ENCODE results near the gene ENHO.

The ENHO gene

DNA sequence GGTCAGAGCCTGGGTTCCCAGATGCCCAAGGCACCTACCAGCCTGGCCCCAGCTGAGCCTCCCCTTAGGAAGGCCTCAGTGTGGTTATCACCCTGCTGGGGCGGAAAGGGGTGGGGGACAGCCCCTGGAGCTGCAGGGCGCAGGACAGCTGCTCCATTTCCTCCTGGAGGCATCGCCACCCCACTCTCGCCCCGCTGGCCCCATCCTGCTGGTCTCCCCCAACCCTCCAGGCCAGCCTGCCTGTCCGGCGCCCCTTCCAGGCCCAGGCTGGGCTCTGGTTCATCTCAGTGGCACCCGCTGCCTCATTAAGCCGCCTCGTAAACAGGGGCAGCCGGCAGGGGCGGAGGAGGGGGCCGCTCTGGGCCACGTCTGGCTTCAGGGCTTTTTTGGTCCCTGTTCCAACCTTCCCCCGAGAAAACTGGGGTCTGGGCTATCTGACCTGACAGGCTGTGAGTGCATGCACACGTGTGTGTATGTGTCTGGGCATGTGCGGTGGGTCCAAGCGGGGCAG lies 30.8 kb upstream of the ENHO start:
- TF ChIP-seq FOXP2 (optimal IDR thresholded peaks at IDR 0.05; ENCODE audit: borderline replicate concordance, extremely low read depth, extremely low read length, insufficient read depth) (no peak), SIN3A (IDR thresholded peaks at IDR 0.05; ENCODE audit: borderline replicate concordance, insufficient read depth, low read length) (no peak)

DNA sequence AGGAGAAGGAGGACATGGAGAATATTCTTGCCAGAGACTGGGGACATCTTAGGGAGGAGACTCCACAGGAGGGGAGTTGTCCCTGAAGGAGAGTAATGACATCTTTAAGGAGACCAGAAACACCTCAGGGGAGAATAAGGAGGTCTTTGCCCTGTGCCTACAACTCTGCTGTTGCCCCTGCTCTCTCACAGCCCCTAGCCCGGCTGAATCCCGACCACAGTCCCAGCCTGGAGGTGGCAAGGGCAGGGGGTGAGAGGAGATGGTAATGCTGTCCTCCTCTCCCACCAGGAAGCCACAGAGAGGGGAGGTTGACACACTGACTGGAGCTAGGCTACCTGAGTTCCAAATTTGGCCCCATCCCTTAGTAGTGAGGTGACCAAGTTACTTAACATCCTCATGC lies 30.2 kb upstream of the ENHO start:
- TF ChIP-seq REST (IDR thresholded peaks at IDR 0.05; ENCODE audit: insufficient read depth in 1 of 2, low read depth in 2 of 2, low read length in 2 of 2) (no peak), POLR2AphosphoS5 (IDR thresholded peaks at IDR 0.05; ENCODE audit: low read depth, low read length) (no peak), TAF1 (IDR thresholded peaks at IDR 0.05; ENCODE audit: borderline replicate concordance, insufficient read depth, low read length) (no peak), FOXP2 (optimal IDR thresholded peaks at IDR 0.05; ENCODE audit: borderline replicate concordance, extremely low read depth, extremely low read length, insufficient read depth) (no peak), SIN3A (IDR thresholded peaks at IDR 0.05; ENCODE audit: borderline replicate concordance, insufficient read depth, low read length) (no peak)

- no peak for TF ChIP-seq TAF1 (IDR thresholded peaks at IDR 0.05; ENCODE audit: borderline replicate concordance, insufficient read depth, low read length)
- no peak for TF ChIP-seq POLR2AphosphoS5 (IDR thresholded peaks at IDR 0.05; ENCODE audit: low read depth, low read length)
- no peak for TF ChIP-seq REST (IDR thresholded peaks at IDR 0.05; ENCODE audit: insufficient read depth in 1 of 2, low read depth in 2 of 2, low read length in 2 of 2)
- TF ChIP-seq FOXP2 (optimal IDR thresholded peaks at IDR 0.05; ENCODE audit: borderline replicate concordance, extremely low read depth, extremely low read length, insufficient read depth) = no peak
- no peak for TF ChIP-seq SIN3A (IDR thresholded peaks at IDR 0.05; ENCODE audit: borderline replicate concordance, insufficient read depth, low read length)
These were observed 29.8 kb upstream of the ENHO start for GRCh38 chr9:34552606-34552981.

- TF ChIP-seq FOXP2 (optimal IDR thresholded peaks at IDR 0.05; ENCODE audit: borderline replicate concordance, extremely low read depth, extremely low read length, insufficient read depth) = no peak
- no peak for TF ChIP-seq POLR2AphosphoS5 (IDR thresholded peaks at IDR 0.05; ENCODE audit: low read depth, low read length)
- no peak for TF ChIP-seq REST (IDR thresholded peaks at IDR 0.05; ENCODE audit: insufficient read depth in 1 of 2, low read depth in 2 of 2, low read length in 2 of 2)
- TF ChIP-seq TAF1 (IDR thresholded peaks at IDR 0.05; ENCODE audit: borderline replicate concordance, insufficient read depth, low read length) = no peak
- no peak for TF ChIP-seq SIN3A (IDR thresholded peaks at IDR 0.05; ENCODE audit: borderline replicate concordance, insufficient read depth, low read length)
These were observed 29.2 kb upstream of the ENHO start for GRCh38 chr9:34551751-34552605.

DNA sequence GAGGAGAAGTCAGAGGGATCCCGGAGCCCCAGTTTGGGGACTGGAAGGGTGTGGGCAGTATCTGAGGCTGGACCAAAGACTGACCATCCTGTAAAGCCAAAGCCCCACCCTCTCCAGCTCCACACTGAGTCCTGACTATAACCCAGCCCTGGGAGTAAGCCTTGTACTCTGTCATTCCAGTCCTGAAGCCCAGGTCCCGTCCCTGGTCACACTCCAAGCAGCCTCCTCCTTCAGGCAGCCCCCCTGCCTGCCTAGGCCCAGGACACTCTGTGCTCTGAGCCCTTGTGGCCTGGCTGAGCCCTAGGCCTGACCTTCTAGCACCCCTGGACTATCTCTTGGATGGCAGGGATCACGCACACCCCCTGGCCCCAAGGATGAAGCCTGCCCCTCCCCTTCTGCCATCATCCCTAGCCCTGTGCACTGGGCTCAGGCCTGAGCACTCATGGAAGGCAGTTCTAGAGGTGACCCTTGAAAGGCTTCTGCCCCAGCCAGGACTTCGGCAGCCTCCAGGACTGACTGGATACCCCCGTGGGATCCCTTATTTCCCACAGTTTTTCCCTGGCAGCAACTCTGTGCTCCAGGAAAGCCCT lies 28.0 kb upstream of the ENHO start:
- TF ChIP-seq FOXP2 (optimal IDR thresholded peaks at IDR 0.05; ENCODE audit: borderline replicate concordance, extremely low read depth, extremely low read length, insufficient read depth) (no peak), TAF1 (IDR thresholded peaks at IDR 0.05; ENCODE audit: borderline replicate concordance, insufficient read depth, low read length) (no peak)

Measured in PFSK-1 (cell line).